Measurements from ENCODE around the gene PARD3B. TPM values are rescaled to one million over a fixed set of nuclear protein-coding genes. Genes with fewer than 3 reads are reported as not detected.

The PARD3B gene
- total RNA-seq, 1 experiment from 2014 or later = 2.0 TPM

- Histone ChIP-seq H3K9ac (ENCODE audit: low read length) (no peak overlapping the region), H3K79me2 (ENCODE audit: insufficient read depth, low read length) (no peaks in the 10 kb centered on the region), H3K36me3 (ENCODE audit: control insufficient read depth in 1 of 2, insufficient read depth in 2 of 2, low read length in 2 of 2) (no peaks in the 10 kb centered on the region), H2AFZ (ENCODE audit: low read depth, low read length, poor library complexity, severe bottlenecking) (no peak overlapping the region), H3K4me2 (ENCODE audit: low read length) (no peak overlapping the region), H3K4me3 (replicated peaks in 1 of 2; ENCODE audit: low read depth in 1 of 2, low read length in 2 of 2) (no peak overlapping the region), H3K9me3 (ENCODE audit: control insufficient read depth in 1 of 2, insufficient read depth in 1 of 2, low read depth in 1 of 2, low read length in 2 of 2) (no peaks in the 10 kb centered on the region), H3K27me3 (ENCODE audit: insufficient read depth, low read length) (no peaks in the 10 kb centered on the region), H3K27ac (ENCODE audit: low read depth, low read length) (no peak overlapping the region), H4K20me1 (ENCODE audit: insufficient read depth) (no peaks in the 10 kb centered on the region), H3K4me1 (ENCODE audit: control insufficient read depth in 1 of 2, insufficient read depth in 2 of 2, low read length in 2 of 2) (no peaks in the 10 kb centered on the region), H3K9me2 (ENCODE audit: insufficient read depth) (no peaks in the 10 kb centered on the region)
- POLR2A ChIA-PET = interaction anchor here (0.6 kb wide), 1 partner anchor 25 kb away, joined by 3 read pairs; no protein-coding TSS in a partner anchor
- intact Hi-C loops (cut with micrococcal nuclease) = no loop called here
- BruUV-seq (replicated peaks) = no TSS peak
- CTCF ChIA-PET = no interaction called here
- ATAC-seq (no peak), DNase-seq (ENCODE audit: low read depth, low spot score) (no peak)
- TF ChIP-seq JUND (IDR thresholded peaks at IDR 0.05) (no peak), MAX (IDR thresholded peaks at IDR 0.05) (no peak), FOSL1 (IDR thresholded peaks at IDR 0.05; ENCODE audit: low read depth) (no peak), ZNF274 (IDR thresholded peaks at IDR 0.05; ENCODE audit: low read depth, low read length) (no peak), EZH2phosphoT487 (IDR thresholded peaks at IDR 0.05; ENCODE audit: borderline replicate concordance) (no peak), ELF1 (IDR thresholded peaks at IDR 0.05; ENCODE audit: borderline replicate concordance, low read depth) (no peak), EZH2 (IDR thresholded peaks at IDR 0.05) (no peak)
- RAD21 ChIA-PET (ENCODE audit: low non-redundant PET in 1 of 2, low total read pairs in 2 of 2, uncharacterized antibody in 2 of 2, unreplicated experiment in 2 of 2) = no interaction called here
Measured at GRCh38 chr2:205297368-205297767, 752.1 kb downstream of the PARD3B start.

GRCh38 chr2:205297846-205298245, 752.6 kb downstream of the PARD3B start:
- ChIA-PET RAD21 (ENCODE audit: low non-redundant PET in 1 of 2, low total read pairs in 2 of 2, uncharacterized antibody in 2 of 2, unreplicated experiment in 2 of 2) (no interaction called here), POLR2A (interaction anchor here (0.6 kb wide), 1 partner anchor 26 kb away, joined by 3 read pairs; no protein-coding TSS in a partner anchor), CTCF (no interaction called here)
- H2AFZ ChIP-seq (ENCODE audit: low read depth, low read length, poor library complexity, severe bottlenecking) = no peak overlapping the region
- no peaks in the 10 kb centered on the region for H3K9me3 ChIP-seq (ENCODE audit: control insufficient read depth in 1 of 2, insufficient read depth in 1 of 2, low read depth in 1 of 2, low read length in 2 of 2)
- ATAC-seq (no peak), DNase-seq (ENCODE audit: low read depth, low spot score) (no peak)
- no peak overlapping the region for H3K4me3 ChIP-seq (replicated peaks in 1 of 2; ENCODE audit: low read depth in 1 of 2, low read length in 2 of 2)
- intact Hi-C loops (cut with micrococcal nuclease) = no loop called here
- no peaks in the 10 kb centered on the region for H3K36me3 ChIP-seq (ENCODE audit: control insufficient read depth in 1 of 2, insufficient read depth in 2 of 2, low read length in 2 of 2)
- no TSS peak for BruUV-seq (replicated peaks)
- H3K4me1 ChIP-seq (ENCODE audit: control insufficient read depth in 1 of 2, insufficient read depth in 2 of 2, low read length in 2 of 2) = no peaks in the 10 kb centered on the region
- H3K4me2 ChIP-seq (ENCODE audit: low read length) = no peak overlapping the region
- no peak overlapping the region for H3K9ac ChIP-seq (ENCODE audit: low read length)
- H3K27me3 ChIP-seq (ENCODE audit: insufficient read depth, low read length) = no peaks in the 10 kb centered on the region
- no peaks in the 10 kb centered on the region for H4K20me1 ChIP-seq (ENCODE audit: insufficient read depth)
- no peak overlapping the region for H3K27ac ChIP-seq (ENCODE audit: low read depth, low read length)
- H3K79me2 ChIP-seq (ENCODE audit: insufficient read depth, low read length) = no peaks in the 10 kb centered on the region
- no peaks in the 10 kb centered on the region for H3K9me2 ChIP-seq (ENCODE audit: insufficient read depth)
- TF ChIP-seq TCF7L2 (IDR thresholded peaks at IDR 0.05; ENCODE audit: borderline replicate concordance, extremely low read depth, insufficient read depth, insufficient read length) = no peak
- TF ChIP-seq REST (IDR thresholded peaks at IDR 0.05; ENCODE audit: low read depth) = no peak
- TF ChIP-seq SIN3A (IDR thresholded peaks at IDR 0.05; ENCODE audit: low read depth) = no peak
- TF ChIP-seq FOSL1 (IDR thresholded peaks at IDR 0.05; ENCODE audit: low read depth) = no peak
- no peak for TF ChIP-seq SRF (IDR thresholded peaks at IDR 0.05; ENCODE audit: low read depth)
- TF ChIP-seq CEBPB (IDR thresholded peaks at IDR 0.05; ENCODE audit: low read depth) = no peak
- TF ChIP-seq ELF1 (IDR thresholded peaks at IDR 0.05; ENCODE audit: borderline replicate concordance, low read depth) = no peak
- TF ChIP-seq EGR1 (IDR thresholded peaks at IDR 0.05; ENCODE audit: low read depth) = no peak
- TF ChIP-seq ZNF274 (IDR thresholded peaks at IDR 0.05; ENCODE audit: low read depth, low read length) = no peak
- no peak for TF ChIP-seq ZFX (IDR thresholded peaks at IDR 0.05)
- TF ChIP-seq ATF3 (IDR thresholded peaks at IDR 0.05) = no peak
- no peak for TF ChIP-seq JUND (IDR thresholded peaks at IDR 0.05)
- TF ChIP-seq ZBTB33 (IDR thresholded peaks at IDR 0.05; ENCODE audit: extremely low read depth, insufficient replicate concordance, low read length) = no peak
